Middle frontal gyrus (tissue), 1 donor: ENCODE measurements around the gene MUC12.
"Not testable (repeated sequence)": the region's sequence is repeated elsewhere in the genome, so short reads cannot be mapped to it uniquely, and the experiment has no call there.

Source experiments
- DNase-seq: peaks from one replicate; pipeline ENCODE4 v3.0.0-alpha.2; 2015; ENCODE audit warnings: low spot score; ENCODE audit errors: extremely low spot score

The MUC12 gene, protein sequence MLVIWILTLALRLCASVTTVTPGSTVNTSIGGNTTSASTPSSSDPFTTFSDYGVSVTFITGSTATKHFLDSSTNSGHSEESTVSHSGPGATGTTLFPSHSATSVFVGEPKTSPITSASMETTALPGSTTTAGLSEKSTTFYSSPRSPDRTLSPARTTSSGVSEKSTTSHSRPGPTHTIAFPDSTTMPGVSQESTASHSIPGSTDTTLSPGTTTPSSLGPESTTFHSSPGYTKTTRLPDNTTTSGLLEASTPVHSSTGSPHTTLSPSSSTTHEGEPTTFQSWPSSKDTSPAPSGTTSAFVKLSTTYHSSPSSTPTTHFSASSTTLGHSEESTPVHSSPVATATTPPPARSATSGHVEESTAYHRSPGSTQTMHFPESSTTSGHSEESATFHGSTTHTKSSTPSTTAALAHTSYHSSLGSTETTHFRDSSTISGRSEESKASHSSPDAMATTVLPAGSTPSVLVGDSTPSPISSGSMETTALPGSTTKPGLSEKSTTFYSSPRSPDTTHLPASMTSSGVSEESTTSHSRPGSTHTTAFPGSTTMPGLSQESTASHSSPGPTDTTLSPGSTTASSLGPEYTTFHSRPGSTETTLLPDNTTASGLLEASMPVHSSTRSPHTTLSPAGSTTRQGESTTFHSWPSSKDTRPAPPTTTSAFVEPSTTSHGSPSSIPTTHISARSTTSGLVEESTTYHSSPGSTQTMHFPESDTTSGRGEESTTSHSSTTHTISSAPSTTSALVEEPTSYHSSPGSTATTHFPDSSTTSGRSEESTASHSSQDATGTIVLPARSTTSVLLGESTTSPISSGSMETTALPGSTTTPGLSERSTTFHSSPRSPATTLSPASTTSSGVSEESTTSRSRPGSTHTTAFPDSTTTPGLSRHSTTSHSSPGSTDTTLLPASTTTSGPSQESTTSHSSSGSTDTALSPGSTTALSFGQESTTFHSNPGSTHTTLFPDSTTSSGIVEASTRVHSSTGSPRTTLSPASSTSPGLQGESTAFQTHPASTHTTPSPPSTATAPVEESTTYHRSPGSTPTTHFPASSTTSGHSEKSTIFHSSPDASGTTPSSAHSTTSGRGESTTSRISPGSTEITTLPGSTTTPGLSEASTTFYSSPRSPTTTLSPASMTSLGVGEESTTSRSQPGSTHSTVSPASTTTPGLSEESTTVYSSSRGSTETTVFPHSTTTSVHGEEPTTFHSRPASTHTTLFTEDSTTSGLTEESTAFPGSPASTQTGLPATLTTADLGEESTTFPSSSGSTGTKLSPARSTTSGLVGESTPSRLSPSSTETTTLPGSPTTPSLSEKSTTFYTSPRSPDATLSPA (N-terminal part only)

DNA sequence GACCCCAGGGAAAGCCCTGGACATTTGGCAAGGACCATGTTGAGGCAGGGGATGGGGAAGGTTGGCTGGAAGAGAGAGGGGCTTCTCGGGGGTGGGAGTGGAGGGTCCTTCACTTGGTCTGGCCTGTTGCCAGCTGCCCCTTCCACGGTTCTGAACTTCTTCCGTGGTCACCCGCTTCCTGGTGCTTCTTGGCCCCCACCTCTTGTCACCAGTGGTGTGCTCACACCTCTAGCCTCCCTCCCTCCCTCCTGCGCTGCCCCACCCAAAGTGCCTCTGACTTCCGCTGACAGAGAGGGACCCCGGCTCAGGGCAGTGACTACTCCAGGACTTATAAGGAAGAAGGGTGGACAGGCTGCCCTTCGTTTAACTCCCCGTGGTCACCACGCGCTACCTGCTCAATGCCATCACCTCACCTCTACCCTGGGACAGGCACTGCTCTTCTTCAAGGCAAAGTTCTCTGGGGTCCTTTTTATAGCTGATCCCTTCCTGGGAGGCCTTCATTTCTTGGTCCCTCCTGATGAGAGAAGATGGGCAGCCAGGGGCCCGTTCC, at the start of gene MUC12:
TSS of gene MUC12 (plus strand) at position 500 of the 550 bp plus-strand sequence. CDS start 58 bp downstream, outside the sequence.
- no peak for DNase-seq

DNA sequence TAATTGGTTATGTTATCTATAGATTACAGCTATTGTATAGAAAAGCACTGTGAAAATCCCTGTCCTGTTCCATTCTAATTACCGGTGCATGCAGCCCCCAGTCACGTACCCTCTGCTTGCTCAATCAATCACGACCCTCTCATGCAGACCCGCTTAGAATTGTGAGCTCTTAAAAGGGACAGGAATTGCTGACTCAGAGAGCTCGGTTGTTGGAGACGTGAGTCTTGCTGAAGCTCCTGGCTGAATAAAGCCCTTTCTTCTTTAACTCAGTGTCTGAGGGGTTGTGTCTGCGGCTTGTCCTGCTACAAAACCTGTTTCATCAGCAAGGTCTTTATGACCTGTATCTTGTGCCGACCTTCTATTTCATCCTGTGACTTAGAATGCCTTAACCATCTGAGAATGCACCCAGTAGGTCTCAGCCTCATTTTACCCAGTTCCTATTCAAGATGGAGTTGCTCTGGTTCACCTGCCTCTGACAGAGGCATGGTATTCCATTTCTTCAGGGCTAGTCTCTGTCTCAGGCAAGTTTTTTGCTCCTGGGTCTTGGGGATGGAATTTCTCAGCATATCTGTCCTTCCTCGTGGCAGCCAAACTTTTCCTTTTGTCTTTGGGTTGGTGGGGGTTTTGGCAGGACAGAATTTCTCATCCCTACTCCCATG, 49.5 kb upstream of the MUC12 start:
- DNase-seq: not testable (repeated sequence)

- no peak for DNase-seq
Observed at GRCh38 chr7:100921039-100921438, 48.3 kb upstream of the MUC12 start.

DNA sequence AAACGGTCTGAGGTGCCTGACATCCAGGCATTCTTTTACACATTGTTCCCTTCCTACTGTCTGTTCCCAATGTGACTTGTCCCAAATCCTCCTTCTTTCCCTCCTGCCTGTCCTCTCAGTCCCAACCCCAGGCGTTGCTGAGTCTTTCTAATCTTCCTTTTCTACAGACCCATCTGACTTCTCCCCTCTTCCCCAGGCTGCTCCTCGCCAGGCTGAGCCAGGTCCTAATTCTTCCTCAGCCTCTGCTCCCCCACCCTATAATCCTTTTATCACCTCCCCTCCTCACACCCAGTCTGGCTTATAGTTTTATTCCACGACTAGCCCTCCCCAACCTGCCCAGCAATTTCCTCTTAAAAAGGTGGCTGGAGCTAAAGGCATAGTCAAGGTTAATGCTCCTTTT, 45.7 kb upstream of the MUC12 start:
- not testable (repeated sequence) for DNase-seq

DNA sequence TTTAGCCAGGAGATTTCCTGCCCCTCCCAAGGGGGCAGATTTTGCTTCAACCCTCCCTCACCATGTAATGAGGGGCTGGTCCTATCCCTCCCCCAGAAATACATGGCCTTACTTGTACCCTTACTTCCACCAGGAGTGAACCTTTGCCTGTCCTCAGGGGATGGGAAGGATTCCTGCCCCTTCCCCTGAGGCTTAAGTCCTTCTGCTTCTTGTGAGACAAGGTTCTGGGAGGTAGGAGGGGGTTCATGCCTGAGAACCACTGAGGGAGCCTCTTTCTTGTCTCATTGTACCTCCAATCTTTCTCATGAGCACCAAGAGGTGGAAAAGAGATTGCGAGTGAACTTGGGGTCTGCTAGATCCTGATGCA, 39.6 kb upstream of the MUC12 start:
- no peak for DNase-seq

- no peak for DNase-seq
Observed at GRCh38 chr7:100933734-100934133, 35.6 kb upstream of the MUC12 start.

DNA sequence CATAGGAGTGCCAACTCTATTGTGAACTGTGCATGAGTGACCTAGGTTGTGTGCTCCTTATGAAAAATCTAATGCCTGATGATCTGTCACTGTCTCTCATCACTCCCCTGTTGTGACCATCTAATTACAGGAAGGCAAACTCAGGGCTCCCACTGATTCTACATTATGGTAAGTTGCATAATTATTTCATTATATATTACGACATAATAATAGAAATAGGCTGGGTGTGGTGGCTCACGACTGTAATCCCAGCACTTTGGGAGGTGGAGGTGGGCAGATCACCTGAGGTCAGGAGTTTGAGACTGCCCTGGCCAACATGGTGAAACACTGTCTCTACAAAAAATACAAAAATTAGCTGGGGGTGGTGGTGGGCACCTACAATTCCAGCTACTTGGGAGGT, 34.0 kb upstream of the MUC12 start:
- DNase-seq: not testable (repeated sequence)

DNA sequence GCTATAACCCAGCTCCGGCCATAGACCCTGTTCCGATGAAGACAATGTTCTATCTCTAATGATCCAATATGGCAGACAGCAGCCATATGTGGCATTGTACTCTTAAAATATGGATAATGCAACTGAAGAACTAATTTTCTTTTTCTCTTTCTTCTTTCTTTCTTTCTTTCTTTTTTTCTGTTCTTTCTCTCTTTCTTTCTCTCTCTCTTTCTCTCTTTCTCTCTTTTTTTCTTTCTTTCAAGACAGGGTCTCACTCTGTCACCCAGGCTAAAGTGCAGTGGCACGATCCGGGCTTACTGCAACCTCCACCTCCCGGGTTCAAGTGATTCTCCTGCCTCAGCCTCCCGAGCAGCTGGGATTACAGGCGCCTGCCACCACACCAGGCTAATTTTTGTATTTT, 33.2 kb upstream of the MUC12 start:
- not testable (repeated sequence) for DNase-seq

DNA sequence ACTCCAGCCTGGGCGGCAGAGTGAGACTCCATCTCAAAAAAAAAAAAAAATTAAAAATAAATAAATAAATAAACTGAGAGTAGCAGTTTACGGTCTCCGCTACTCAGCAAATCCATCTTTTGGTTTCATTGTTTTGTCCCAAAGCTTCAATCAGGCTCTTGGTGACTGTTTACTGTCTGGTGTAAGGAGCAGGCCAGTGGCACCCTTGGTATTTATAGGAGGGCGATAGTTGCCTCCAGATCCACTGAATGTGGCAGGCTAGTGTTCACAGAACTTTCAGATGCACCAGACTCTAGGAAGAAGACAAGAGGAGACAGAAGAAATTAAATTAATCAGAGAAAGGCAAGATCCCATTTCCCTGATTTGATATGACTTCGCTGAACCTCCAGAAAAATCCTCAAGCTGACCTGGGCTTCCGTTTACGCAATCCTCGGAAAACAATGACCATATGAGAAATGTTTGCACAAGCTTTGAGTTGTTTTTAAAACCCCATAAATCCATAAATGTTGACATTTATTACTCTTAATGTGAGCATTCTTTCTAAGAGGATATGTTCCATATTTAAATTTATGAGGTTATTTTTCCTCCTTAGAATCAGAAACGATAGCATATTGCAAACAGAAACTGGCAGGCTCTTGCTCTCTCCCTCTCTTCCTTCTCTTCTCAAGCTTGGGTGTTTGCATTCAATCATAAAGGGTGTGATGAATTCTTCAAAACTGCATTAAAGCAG, 27.2 kb upstream of the MUC12 start:
- no peak for DNase-seq

DNA sequence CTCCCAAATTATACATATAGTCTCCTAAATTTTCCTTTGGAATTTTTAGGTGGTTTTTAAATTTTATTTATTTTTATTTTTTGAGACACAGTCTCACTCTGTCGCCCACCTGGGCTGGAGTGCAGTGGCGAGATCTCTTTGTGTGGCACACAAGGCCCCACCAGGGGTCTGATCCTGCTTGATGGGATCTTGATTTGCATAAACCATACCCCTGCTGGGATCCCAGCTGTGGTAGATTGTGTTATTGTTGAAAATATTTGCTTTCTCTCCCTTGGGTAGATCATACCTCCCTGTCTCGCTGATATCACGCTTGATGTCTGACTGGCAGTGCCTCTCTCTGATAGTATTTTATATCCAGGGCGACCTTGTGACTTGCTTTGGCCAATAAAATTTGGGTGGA, 25.7 kb upstream of the MUC12 start:
- no peak for DNase-seq

DNA sequence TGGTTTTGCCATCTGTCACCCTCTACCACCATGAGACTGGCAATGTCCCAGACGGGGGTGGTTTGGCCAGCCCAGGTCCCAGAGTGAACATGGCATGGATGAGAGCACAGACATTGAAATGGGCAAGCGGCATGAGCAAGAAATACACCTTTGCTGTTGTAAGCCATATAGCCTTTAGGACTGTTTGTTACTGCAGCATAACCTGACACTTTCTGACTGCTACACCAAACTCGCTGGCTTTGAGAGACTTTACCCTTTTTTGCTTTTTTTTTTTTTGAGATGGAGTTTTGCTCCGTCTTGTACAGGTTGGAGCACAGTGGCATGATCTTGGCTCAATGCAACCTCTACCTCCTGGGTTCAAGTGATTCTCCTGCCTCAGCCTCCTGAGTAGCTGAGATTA, 25.2 kb upstream of the MUC12 start:
- no peak for DNase-seq

DNA sequence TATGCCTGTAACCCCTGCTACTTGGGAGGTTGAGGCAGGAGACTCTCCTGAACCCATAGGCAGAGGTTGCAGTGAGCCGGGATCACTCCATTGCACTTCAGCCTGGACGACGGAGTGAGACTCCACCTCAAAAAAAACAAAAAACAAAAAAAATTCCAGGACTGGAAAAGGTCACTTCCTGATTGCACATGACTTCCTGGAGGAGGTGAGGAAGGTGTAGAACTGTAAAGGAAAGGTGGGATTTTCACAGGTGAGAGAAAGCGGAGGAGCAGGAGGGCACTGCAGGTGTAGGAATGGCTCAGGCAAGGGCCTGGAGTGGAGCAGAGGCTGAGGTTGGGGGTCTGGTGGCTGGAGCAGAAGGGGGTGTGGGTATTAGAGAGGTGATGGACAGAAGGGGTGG, 23.3 kb upstream of the MUC12 start:
- DNase-seq: no peak

GRCh38 chr7:100946766-100947365, 22.5 kb upstream of the MUC12 start:
- DNase-seq: no peak

- DNase-seq: no peak
Observed at GRCh38 chr7:100947792-100948191, 21.6 kb upstream of the MUC12 start.

- no peak for DNase-seq
Observed at GRCh38 chr7:100949227-100949932, 20.0 kb upstream of the MUC12 start, which contains the start of gene MUC3A. TSS of gene MUC3A (plus strand) at chr7:100949534. CDS start at chr7:100949625, 91 bp downstream.

GRCh38 chr7:100949933-100950443, 19.4 kb upstream of the MUC12 start:
- DNase-seq: no peak

GRCh38 chr7:100951172-100951571, 18.2 kb upstream of the MUC12 start:
- no peak for DNase-seq

GRCh38 chr7:100951888-100952560, 17.3 kb upstream of the MUC12 start:
- DNase-seq: no peak
